ENCODE measurements around the gene MBD3L2B.

The MBD3L2B gene

GRCh38 chr19:6983448-6983847 is 37.8 kb downstream of the MBD3L2B start:
- TF ChIP-seq, protein P1, sequence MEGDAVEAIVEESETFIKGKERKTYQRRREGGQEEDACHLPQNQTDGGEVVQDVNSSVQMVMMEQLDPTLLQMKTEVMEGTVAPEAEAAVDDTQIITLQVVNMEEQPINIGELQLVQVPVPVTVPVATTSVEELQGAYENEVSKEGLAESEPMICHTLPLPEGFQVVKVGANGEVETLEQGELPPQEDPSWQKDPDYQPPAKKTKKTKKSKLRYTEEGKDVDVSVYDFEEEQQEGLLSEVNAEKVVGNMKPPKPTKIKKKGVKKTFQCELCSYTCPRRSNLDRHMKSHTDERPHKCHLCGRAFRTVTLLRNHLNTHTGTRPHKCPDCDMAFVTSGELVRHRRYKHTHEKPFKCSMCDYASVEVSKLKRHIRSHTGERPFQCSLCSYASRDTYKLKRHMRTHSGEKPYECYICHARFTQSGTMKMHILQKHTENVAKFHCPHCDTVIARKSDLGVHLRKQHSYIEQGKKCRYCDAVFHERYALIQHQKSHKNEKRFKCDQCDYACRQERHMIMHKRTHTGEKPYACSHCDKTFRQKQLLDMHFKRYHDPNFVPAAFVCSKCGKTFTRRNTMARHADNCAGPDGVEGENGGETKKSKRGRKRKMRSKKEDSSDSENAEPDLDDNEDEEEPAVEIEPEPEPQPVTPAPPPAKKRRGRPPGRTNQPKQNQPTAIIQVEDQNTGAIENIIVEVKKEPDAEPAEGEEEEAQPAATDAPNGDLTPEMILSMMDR (IDR thresholded peaks at IDR 0.05), result no peak
- TF ChIP-seq ZFX (IDR thresholded peaks at IDR 0.05; ENCODE audit: borderline replicate concordance), result no peak
- no peak overlapping the region for H3K27ac ChIP-seq

DNA sequence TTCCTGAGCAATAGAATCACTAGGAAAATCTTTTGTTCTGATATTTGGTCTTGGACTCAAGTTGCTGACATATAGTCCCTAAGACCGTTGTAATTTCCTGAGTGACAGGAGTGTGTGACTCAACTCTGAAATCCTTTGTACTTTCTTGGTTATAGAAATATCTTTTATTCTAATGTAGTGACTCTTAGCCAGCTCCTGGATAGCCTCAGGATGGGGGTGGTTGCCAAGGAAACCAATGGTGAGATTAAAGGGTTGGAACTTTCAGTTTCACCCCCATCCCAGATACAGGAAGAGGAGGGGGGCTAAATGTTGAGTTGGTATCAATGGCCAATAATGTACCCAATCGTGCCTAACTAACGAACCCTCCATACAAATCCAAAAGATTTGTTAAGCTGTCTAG is 41.8 kb downstream of the MBD3L2B start:
- H3K27ac ChIP-seq, result no peak overlapping the region
- TF ChIP-seq, protein P1 (IDR thresholded peaks at IDR 0.05), result no peak
- no peak for TF ChIP-seq ZFX (IDR thresholded peaks at IDR 0.05; ENCODE audit: borderline replicate concordance)

DNA sequence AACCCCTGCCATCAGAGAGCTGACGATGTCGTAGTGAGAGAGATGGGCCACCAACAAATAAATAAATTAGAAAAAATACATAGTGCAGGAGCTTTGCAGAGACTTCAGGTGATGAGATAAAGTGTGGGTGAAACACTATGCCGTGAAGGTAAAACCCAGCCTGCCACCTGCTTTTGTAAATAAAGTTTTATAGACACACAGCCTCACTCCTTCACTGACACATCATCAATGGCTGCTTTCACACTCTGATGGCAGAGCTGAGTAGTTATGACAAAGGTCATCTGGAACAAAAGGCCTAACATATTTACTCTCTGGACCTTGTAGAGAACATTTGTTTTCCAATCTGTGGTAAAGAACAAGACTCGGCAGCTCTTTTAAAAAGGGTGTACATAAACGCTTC is 45.0 kb downstream of the MBD3L2B start:
- H3K27ac ChIP-seq, result no peak overlapping the region
- TF ChIP-seq ZFX (IDR thresholded peaks at IDR 0.05; ENCODE audit: borderline replicate concordance), result no peak
- TF ChIP-seq, protein P1 (IDR thresholded peaks at IDR 0.05), result no peak

DNA sequence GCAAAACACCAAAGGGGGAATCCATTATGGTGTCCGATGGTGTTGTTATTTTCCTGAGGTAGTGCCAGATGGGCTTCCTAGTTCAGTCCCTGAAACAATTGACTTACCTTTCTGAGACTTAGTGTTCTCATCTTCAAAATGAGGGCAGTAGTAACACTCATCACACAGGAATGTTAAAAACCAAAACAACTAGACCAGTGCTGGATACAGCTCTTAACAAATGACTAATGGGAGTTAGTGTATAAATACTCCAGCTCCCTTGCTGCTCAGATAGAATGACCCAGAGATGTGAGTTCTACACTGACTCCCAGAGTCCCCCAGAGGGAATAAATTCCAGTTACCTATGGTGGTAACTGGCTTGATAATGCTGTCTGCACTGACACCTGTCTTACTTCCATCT is 49.9 kb downstream of the MBD3L2B start:
- no peak overlapping the region for H3K27ac ChIP-seq
- TF ChIP-seq ZFX (IDR thresholded peaks at IDR 0.05; ENCODE audit: borderline replicate concordance), result no peak
- TF ChIP-seq, protein P1 (IDR thresholded peaks at IDR 0.05), result no peak

- no peak overlapping the region for H3K27ac ChIP-seq
- TF ChIP-seq ZFX (IDR thresholded peaks at IDR 0.05; ENCODE audit: borderline replicate concordance), result no peak
- TF ChIP-seq, protein P1 (IDR thresholded peaks at IDR 0.05), result no peak
Observed at GRCh38 chr19:6970443-6970842, 50.8 kb downstream of the MBD3L2B start.

GRCh38 chr19:6970021-6970420 is 51.2 kb downstream of the MBD3L2B start:
- H3K27ac ChIP-seq, result no peak overlapping the region
- TF ChIP-seq, protein P1 (IDR thresholded peaks at IDR 0.05), result no peak
- TF ChIP-seq ZFX (IDR thresholded peaks at IDR 0.05; ENCODE audit: borderline replicate concordance), result no peak

DNA sequence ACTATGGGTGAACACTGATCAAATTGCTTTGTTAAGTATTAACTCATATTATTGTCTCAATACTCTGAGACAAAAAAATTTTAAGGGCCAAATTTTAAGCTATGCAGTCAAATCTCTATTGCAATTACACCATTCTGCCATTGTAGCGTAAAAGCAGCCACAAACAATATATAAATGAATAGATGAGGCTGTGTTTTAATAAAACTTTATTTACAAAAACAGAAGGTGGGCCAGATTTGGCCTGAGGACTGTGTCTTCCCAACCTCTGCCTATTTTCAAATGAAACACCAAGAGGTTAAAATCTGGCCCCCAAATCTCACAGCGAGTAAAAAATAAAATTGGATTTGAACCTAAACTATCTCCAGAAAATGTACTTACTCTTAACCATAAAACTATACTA is 51.7 kb downstream of the MBD3L2B start:
- H3K27ac ChIP-seq, result no peak overlapping the region
- TF ChIP-seq, protein P1 (IDR thresholded peaks at IDR 0.05), result no peak
- no peak for TF ChIP-seq ZFX (IDR thresholded peaks at IDR 0.05; ENCODE audit: borderline replicate concordance)

Measured in 22Rv1 (cell line).